Muscle of back (tissue), 11 donors: ENCODE data around the gene POP7. TPM values are rescaled to one million over a fixed set of nuclear protein-coding genes. Genes with fewer than 3 reads are reported as not detected.
"Not testable (repeated sequence)": the region's sequence is repeated elsewhere in the genome, so short reads cannot be mapped to it uniquely, and the experiment has no call there.

ENCODE experiments used
- DNase-seq, 3 donors: peaks; one replicate each; pipeline versions ENCODE4 v3.0.0 to v3.0.0-alpha.2; 2013
- polyA plus RNA-seq, 10 donors: library from polyadenylated mRNA; unstranded; fragments of 120-200 nt; gene quantifications; one replicate each; pipeline ENCODE4 v1.2.1, GENCODE V29; 2013; ENCODE audit not compliant: insufficient read length in 10 of 10

POP7 gene
- polyA plus RNA-seq, 10 donors = 13.6 to 33.1 (median 18.9) TPM

GRCh38 chr7:100689230-100690135 is 16.4 kb upstream of the POP7 start:
- DNase-seq = no peak

- peak; percentile 59 to 86 (median 79) for DNase-seq
Observed at GRCh38 chr7:100691676-100692577, 14.0 kb upstream of the POP7 start.

- DNase-seq = no peak
Observed at GRCh38 chr7:100692578-100692961, 13.4 kb upstream of the POP7 start.

- DNase-seq = peak in 1 of 3 donors; percentile 56
Observed at GRCh38 chr7:100693312-100694097, 12.4 kb upstream of the POP7 start.

GRCh38 chr7:100694098-100694745 is 11.7 kb upstream of the POP7 start, which contains the start of gene GIGYF1:
Gene GIGYF1 (minus strand): TSS chr7:100694250. CDS start chr7:100688238, 6,012 bp downstream.
- DNase-seq = peak in 2 of 3 donors; percentile 75 to 81

- no peak for DNase-seq
Observed at GRCh38 chr7:100696123-100696521, 9.8 kb upstream of the POP7 start.

GRCh38 chr7:100699018-100699417 is 6.9 kb upstream of the POP7 start:
- DNase-seq = no peak

GRCh38 chr7:100701089-100701488 is 4.8 kb upstream of the POP7 start:
- not testable (repeated sequence) for DNase-seq

GRCh38 chr7:100705320-100705752 is 585 bp upstream of the POP7 start:
- peak in 2 of 3 donors; percentile 69 to 89 for DNase-seq

GRCh38 chr7:100706672-100707311 is 871 bp downstream of the POP7 start:
- no peak for DNase-seq

- DNase-seq = no peak
Observed at GRCh38 chr7:100708395-100708794, 2.5 kb downstream of the POP7 start.

GRCh38 chr7:100710452-100710851 is 4.5 kb downstream of the POP7 start:
- DNase-seq = no peak

GRCh38 chr7:100711369-100711768 is 5.4 kb downstream of the POP7 start:
- DNase-seq = peak in 1 of 3 donors; percentile 38

- DNase-seq = peak in 1 of 3 donors; percentile 49
Observed at GRCh38 chr7:100714725-100715124, 8.8 kb downstream of the POP7 start.

- not testable (repeated sequence) for DNase-seq
Observed at GRCh38 chr7:100717073-100717472, 11.2 kb downstream of the POP7 start.

GRCh38 chr7:100719523-100720278 is 13.8 kb downstream of the POP7 start:
- DNase-seq = no peak

- DNase-seq = no peak
Observed at GRCh38 chr7:100720279-100720670, 14.4 kb downstream of the POP7 start, which contains the start of gene EPO. Gene EPO (plus strand): TSS chr7:100720468. CDS start chr7:100720981, 513 bp downstream.

- DNase-seq = no peak
Observed at GRCh38 chr7:100720671-100721504, 15.0 kb downstream of the POP7 start.

GRCh38 chr7:100721505-100721812 is 15.5 kb downstream of the POP7 start:
- no peak for DNase-seq
